ENCODE measurements around the gene MOK. TPM values are rescaled to one million over a fixed set of nuclear protein-coding genes. Genes with fewer than 3 reads are reported as not detected.
"Not testable (repeated sequence)": the region's sequence is repeated elsewhere in the genome, so short reads cannot be mapped to it uniquely, and the experiment has no call there.

MOK gene
- total RNA-seq, 1 experiment from 2014 or later = 98.9 TPM

DNA sequence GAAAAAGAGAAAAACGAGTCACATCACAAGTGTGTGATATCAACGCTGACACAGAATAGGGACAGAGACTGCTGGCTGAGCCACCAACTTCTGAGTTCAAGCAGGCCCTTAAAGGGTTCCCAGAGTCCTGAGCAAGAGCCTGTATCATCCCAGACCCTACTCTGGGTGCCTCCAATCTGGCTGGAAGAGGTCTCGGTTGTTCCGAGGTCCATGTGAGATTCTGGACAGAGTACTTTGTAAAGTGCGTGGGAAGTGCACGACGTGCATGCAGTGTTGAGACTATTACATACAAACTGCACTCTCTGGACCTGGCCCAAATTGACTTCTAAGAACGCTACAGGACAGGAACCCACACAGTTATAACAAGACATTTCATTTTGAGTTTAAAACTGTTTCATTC is 40.6 kb downstream of the MOK start:
- in situ Hi-C loops (cut with HindIII; ENCODE audit: low pct_unique_long_range_greater_than_20kb, low sequenced_read_pairs) = no loop called here

DNA sequence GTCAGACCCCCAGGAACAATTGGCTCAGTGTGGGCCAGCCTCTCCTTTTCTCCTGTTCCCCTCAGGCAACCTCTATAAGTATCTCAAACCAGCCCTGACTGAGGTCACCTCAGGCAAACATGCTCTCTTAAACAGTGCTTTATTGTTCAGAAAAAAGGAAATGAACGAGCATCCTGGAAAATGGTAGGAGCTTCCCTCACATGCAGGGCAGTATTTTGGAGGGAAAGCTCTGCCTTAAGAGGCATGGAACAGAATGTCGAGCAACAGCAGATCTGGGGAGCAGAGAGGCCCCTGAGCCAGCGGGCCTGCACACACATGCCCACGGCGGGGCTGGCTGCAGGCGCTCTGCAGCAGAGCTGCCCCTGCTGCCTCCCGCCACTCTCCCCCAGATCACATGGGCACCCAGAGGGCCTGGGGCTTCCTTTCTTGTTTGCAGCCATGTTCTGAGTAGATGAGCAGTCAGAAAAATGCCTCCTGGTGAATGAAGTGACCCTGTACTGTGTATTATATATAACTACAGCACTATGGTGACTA is 42.0 kb downstream of the MOK start:
- peak; percentile 100 for DNase-seq (ENCODE audit: low read depth, low spot score)
- in situ Hi-C loops (cut with HindIII; ENCODE audit: low pct_unique_long_range_greater_than_20kb, low sequenced_read_pairs) = no loop called here

More for the DNA sequence above, 40.6 kb downstream of the MOK start:
- DNase-seq (ENCODE audit: low read depth, low spot score) = no peak

DNA sequence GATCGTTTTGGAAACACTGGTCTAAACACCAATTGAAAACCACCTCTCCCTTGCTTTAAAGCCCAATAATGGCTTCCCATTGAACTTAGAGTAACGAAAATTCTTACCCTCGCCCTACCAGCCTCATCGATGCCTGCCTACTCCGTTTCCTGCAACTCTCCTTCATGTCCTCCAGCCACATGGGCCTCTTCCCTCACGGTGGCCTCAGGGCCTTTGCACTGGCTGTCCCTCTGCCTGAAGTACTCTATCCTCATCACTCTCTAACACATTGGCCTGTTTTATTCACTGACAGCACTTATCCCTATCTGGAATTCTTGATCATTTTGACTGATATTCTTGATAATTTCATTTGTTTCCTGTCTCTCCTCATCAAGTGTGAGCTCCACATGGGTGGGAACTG is 46.8 kb downstream of the MOK start:
- DNase-seq (ENCODE audit: low read depth, low spot score) = no peak
- in situ Hi-C loops (cut with HindIII; ENCODE audit: low pct_unique_long_range_greater_than_20kb, low sequenced_read_pairs) = no loop called here

DNA sequence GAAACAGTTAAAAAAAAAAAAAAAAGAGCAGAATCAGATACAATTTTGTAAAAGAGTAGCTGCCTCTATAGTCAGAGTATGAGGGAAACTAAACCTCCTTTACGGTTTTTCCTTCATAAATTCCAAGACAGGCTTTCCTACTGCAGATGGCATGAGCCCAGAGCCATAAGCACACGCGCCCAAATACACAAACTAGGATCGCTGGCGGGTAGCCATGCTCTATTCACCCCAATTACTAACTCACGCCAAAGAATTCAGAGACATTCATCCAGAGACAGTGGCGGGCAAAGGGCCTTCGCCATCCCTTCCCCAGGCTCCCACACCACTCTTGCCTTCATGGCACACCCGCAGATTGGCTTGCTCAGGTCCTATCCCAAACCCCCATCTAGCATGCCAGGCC is 48.2 kb downstream of the MOK start:
- no peak for DNase-seq (ENCODE audit: low read depth, low spot score)
- in situ Hi-C loops (cut with HindIII; ENCODE audit: low pct_unique_long_range_greater_than_20kb, low sequenced_read_pairs) = no loop called here

DNA sequence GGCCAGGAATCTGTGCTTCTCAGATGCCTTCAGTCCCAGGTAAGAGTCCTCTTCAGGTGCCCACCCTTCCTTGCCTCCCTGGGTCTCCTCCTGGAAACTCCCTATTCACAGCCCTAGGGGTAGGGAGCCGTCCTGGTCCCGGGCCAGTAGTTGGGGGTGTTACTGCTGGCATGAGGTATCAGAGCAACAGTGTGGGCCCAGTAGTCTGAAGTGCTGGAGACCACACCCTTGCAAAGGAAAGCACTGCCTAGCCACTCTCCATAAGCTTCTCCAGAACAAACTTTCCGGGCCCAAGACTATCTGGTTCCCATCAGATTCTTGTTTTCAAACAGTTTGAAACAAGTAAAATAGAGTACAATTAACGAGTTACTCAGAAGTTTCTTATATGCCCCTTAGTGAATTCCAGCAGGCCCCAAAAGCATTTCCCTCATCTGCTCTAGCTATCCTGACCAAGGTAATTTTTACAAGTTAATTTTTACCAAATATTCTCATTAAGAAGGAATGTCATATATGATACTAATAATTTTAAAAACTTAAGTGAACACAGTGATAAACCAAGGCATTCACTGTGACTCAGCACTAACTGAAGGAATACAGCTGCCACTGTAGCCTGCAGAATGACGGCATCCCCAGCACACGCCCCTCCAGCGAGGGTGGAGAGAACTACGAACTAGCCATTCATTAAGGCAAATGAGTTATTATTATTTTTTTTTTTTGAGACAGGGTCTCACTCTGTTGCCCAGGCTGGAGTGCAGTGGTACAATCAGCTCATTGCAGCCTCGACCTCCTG is 49.4 kb downstream of the MOK start:
- no peak for DNase-seq (ENCODE audit: low read depth, low spot score)
- in situ Hi-C loops (cut with HindIII; ENCODE audit: low pct_unique_long_range_greater_than_20kb, low sequenced_read_pairs) = no loop called here

DNA sequence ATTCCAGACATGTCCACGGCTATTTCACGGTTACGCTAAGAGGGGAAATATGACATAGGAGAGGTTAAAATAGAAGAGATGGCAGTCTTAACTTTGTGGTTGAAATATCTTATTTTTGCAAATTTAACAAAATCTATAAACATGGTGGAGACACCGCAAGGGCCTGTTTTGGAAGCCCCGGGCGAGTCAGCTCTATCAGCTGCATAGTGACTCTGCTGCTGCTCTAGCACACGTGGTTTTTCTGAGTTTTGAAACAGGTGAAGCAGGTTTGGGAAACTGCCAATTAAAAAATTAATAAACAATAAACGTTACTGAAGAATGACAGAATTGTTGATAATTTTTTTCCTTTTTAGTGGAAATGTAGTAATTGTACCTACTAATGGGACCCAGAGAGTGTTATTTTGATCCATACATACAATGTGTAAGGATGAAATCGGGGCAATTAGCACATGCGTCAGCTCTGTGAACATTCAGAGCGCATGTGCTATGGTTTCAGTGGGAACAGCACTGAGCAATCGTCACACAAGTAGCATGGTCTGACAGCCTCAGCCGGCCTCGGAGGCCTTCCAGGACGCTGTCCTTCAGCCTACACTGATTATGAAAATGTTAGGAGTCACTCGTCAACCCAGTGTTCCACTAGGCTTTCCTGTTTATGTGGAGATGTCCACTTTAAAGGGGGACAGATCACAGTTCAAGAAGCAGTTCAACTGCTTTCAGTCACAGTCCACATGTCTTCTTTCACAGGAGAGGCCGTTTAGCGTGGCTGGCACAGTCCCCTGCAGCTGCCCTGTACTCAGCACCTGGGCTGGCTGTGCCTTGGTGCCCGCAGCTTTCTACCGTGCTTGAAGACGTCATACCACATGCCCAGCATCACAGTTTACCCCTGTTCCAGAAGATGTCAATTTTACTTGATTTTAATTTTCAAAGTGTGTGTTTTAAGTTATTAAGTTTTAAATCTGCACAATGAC is 51.8 kb downstream of the MOK start:
- no peak for DNase-seq (ENCODE audit: low read depth, low spot score)
- in situ Hi-C loops (cut with HindIII; ENCODE audit: low pct_unique_long_range_greater_than_20kb, low sequenced_read_pairs) = no loop called here

DNA sequence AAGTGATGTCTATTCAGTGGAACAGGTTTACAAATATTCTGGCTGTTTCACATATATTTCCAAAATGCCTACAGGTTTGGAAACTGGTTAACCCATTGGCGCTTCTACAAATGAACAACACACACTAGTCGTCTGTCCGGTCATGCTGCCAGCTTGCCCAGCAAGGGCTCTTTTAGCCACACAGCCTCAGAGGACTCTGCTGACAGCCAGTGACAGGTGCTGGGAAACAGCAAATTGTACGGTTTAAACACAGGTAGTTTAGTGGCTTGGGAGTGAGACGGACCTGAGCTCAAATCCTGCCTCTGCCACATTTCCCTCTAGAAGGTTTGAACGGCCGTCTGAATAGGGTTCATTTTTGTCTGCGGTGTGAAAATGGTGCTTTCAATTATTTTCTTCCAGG is 53.8 kb downstream of the MOK start:
- in situ Hi-C loops (cut with HindIII; ENCODE audit: low pct_unique_long_range_greater_than_20kb, low sequenced_read_pairs) = no loop called here
- no peak for DNase-seq (ENCODE audit: low read depth, low spot score)

DNA sequence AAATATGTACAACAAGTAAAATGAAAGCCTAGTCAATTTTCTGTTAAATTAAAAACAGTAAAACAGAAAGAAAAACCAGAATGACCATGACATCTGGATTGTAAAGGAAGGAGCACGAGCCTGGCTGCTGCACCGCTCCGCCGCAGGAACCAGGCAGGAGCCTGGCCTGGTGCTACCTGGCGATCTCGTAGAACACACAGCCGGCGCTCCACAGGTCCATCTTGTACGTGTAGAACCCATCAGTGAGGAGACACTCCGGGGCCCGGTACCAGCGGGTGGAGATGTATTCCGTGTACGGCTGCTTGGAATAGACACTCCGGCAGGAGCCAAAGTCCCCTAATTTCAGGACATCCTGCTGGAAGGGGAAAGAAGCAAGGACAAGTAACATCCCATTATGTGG is 54.3 kb downstream of the MOK start:
- DNase-seq (ENCODE audit: low read depth, low spot score) = no peak
- in situ Hi-C loops (cut with HindIII; ENCODE audit: low pct_unique_long_range_greater_than_20kb, low sequenced_read_pairs) = no loop called here

DNA sequence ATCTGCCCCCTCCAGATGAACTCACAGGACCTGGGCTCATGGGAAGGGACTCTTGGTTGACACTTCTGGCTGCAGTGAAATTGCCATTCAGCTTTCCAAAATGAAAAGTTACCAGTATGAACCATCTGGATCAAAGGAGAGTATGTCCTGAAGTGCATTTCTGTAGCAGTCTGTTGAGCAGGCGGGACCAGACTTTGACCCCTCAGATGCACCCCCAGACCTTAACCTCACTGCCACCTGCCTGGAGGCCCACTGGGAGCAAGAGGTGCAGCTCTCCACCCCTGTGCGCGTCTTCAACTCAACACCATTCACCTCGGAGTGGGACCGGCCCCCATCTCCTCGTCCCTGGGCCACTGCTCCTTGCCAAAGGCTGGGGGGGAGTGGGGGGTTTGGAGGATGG is 55.0 kb downstream of the MOK start:
- DNase-seq (ENCODE audit: low read depth, low spot score) = no peak
- in situ Hi-C loops (cut with HindIII; ENCODE audit: low pct_unique_long_range_greater_than_20kb, low sequenced_read_pairs) = no loop called here

DNA sequence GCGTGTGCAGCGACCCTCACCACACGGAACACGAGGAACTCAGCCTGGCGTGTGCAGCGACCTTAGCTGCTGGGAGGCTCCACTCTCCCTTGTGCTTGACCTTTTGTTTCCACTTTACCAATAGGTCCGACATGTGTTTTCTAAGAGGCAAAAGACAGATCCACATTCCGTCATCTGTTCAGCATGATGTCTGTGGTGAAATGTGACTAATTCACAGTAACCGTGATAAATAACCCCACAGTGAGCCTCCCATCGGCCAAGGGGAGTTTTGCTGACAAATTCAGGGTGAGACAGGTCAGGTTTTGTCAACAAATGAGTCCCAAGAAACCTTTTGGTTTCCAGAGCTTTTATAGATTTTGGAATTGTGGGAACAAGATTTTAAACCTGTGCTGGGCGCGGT is 55.9 kb downstream of the MOK start:
- DNase-seq (ENCODE audit: low read depth, low spot score) = no peak
- in situ Hi-C loops (cut with HindIII; ENCODE audit: low pct_unique_long_range_greater_than_20kb, low sequenced_read_pairs) = no loop called here

DNA sequence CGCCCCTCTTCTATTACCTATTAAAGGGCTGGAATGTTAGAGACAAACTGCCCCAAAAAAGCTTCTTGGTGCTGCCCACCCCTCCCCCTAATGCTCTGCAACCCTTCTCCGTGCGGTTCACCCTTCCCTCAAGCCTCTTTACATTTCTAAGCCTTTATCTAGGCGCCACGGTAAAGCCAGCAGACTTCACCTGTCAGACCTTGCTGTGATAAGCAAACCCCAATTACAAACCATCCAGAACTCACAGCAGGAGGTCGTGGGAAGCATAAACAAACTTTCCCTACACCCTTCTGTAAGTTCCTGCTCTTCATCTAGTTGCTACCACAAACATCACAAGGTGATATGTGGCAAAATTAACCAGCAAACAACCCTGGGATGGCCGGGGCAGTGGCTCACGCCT is 56.8 kb downstream of the MOK start:
- DNase-seq (ENCODE audit: low read depth, low spot score) = no peak

DNA sequence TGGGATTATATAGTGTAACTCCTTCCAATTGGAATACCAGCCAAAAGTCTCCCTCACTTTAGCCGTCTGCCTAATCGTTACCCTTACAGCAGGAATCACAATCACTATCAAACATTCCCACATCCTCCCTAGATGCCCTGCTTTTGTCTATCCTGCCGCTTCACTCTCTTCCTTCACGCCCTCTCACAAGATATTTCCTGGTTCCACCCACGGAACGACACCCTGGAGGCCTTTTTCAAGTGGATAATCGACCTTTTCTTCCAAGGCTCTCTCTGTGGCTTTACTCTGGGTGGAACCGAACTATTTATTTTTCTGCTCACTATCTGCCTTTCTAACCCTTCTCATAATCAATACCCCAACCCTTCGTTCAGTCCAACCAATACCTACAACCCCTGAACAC is 58.9 kb downstream of the MOK start:
- DNase-seq (ENCODE audit: low read depth, low spot score) = peak; percentile 53
- in situ Hi-C loops (cut with HindIII; ENCODE audit: low pct_unique_long_range_greater_than_20kb, low sequenced_read_pairs) = no loop called here

More for the DNA sequence above, 56.8 kb downstream of the MOK start:
- in situ Hi-C loops (cut with HindIII; ENCODE audit: low pct_unique_long_range_greater_than_20kb, low sequenced_read_pairs) = no loop called here

DNA sequence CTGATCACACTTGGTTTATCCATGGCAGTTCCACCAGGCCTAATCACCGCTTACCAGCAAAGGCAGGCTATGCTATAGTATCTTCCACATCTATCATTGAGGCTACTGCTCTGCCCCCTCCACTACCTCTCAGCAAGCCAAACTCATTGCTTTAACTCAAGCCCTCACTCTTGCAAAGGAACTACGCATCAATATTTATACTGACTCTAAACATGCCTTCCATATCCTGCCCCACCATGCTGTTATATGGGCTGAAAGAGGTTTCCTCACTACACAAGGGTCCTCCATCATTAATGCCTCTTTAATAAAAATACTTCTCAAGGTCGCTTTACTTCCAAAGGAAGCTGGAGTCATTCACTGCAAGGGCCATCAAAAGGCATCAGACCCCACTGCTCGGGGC is 61.2 kb downstream of the MOK start:
- DNase-seq (ENCODE audit: low read depth, low spot score); in situ Hi-C loops (cut with HindIII; ENCODE audit: low pct_unique_long_range_greater_than_20kb, low sequenced_read_pairs): not testable (repeated sequence)

DNA sequence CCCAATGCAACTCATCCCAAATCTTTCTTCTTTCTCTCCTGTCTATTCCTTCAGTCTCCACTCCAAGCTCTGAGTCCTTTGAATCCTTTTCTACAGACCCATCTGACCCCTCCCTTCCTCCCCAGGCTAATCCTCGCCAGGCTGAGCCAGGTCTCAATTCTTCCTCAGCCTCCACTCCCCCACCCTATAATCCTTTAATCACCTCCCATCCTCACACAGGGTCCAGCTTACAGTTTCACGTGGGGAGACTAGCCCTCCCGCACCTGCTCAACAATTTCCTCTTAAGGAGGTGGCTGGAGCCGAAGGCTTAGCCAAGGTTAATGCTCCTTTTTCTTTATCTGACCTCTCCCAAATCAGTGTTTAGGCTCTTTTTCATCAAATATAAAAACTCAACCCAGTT is 63.8 kb downstream of the MOK start:
- no peak for DNase-seq (ENCODE audit: low read depth, low spot score)
- in situ Hi-C loops (cut with HindIII; ENCODE audit: low pct_unique_long_range_greater_than_20kb, low sequenced_read_pairs) = no loop called here

DNA sequence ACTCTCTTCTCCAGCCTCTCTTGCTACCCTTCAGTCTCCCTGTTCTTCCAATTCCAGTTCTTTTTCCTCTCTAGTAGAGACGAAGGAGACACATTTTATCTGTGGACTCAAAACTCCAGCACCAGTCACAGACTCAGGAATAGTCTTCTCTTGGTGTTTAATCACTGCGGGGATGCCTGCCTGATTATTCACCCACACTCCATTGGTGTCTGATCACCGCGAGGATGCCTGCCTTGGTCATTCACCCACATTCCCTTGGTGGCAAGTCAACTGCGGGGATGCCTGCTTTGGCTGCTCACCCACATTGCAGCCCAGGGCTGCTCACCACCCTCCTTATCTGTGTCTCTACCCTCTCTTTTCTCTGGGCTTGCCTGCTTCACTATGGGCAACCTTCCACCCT is 64.5 kb downstream of the MOK start:
- DNase-seq (ENCODE audit: low read depth, low spot score); in situ Hi-C loops (cut with HindIII; ENCODE audit: low pct_unique_long_range_greater_than_20kb, low sequenced_read_pairs): not testable (repeated sequence)

DNA sequence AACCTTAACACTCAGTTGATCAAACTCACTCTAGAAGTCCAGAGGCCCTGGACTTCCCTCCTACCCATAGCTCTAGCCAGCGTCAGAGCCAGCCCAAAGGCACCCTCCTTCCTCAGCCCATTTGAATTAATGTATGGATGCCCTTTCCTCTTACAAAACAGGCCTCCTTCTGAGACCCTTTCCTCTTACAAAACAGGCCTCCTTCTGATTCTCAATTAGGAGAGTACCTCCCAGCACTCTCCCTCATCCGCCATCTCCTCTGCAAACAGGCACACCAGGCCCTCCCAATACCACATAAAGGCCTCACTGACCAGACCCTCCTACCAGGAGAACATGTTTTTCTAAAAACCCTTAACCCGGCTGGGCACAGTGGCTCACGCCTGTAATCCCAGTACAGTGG is 65.7 kb downstream of the MOK start:
- in situ Hi-C loops (cut with HindIII; ENCODE audit: low pct_unique_long_range_greater_than_20kb, low sequenced_read_pairs) = no loop called here
- DNase-seq (ENCODE audit: low read depth, low spot score) = no peak

DNA sequence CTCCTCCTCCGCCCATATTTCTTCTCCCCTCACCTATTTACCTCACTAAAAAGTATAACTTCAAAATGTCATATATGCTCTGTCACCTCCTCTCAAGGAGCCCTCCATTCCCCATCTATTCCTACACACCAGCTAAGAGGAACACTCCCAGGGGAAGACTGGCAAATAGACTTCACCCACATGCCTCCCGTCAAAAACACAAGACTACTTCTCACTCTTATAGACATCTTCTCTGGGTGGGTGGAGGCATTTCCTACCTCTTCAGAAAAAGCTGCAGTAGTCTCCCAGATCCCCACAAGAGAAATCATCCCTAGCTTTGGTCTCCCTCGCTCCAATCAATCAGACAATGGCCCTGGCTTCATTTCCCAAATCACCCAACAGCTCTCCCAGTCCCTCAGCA is 66.2 kb downstream of the MOK start:
- DNase-seq (ENCODE audit: low read depth, low spot score) = no peak
- in situ Hi-C loops (cut with HindIII; ENCODE audit: low pct_unique_long_range_greater_than_20kb, low sequenced_read_pairs) = no loop called here

DNA sequence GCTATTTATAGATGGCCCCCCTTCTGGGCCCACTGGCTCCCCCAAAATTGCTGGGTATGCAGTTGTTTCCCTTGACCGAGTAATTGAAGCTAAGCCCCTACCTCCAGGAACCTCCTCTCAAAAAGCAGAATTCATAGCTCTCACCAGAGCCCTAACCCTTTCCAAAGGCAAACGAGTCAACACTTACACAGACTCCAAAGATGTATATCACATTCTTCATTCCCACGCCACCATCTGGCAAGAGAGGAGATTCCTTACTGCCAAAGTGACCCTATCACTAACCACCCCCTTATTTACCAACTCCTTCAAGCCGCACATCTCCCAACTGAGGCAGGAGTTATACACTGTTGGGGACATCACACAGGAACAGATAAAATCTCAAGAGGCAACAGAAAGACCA is 66.8 kb downstream of the MOK start:
- in situ Hi-C loops (cut with HindIII; ENCODE audit: low pct_unique_long_range_greater_than_20kb, low sequenced_read_pairs) = no loop called here
- DNase-seq (ENCODE audit: low read depth, low spot score) = no peak
